CD1c-positive myeloid dendritic cell (primary cell): ENCODE results near the gene ARL15.

Experiments used
- DNase-seq: peaks from one replicate; pipeline ENCODE4 v3.0.0-alpha.2; 2016; ENCODE audit errors: extremely low spot score

ARL15 gene

GRCh38 chr5:54251981-54252380 is 58.4 kb downstream of the ARL15 start:
- no peak for DNase-seq

GRCh38 chr5:54249210-54250028 is 61.0 kb downstream of the ARL15 start:
- peak; percentile 45 for DNase-seq

- DNase-seq = no peak
These were observed 63.1 kb downstream of the ARL15 start for GRCh38 chr5:54247226-54247625.

- DNase-seq = peak; percentile 52
These were observed 66.8 kb downstream of the ARL15 start for GRCh38 chr5:54243483-54244080.

GRCh38 chr5:54242297-54242696 is 68.1 kb downstream of the ARL15 start:
- no peak for DNase-seq

GRCh38 chr5:54234304-54234933 is 76.0 kb downstream of the ARL15 start:
- peak; percentile 4 for DNase-seq

- DNase-seq = no peak
These were observed 79.3 kb downstream of the ARL15 start for GRCh38 chr5:54230936-54231685.

- DNase-seq = peak; percentile 62
These were observed 81.2 kb downstream of the ARL15 start for GRCh38 chr5:54229041-54229780.

GRCh38 chr5:54227759-54228158 is 82.6 kb downstream of the ARL15 start:
- DNase-seq = no peak

GRCh38 chr5:54227109-54227508 is 83.3 kb downstream of the ARL15 start:
- no peak for DNase-seq

- no peak for DNase-seq
These were observed 84.2 kb downstream of the ARL15 start for GRCh38 chr5:54226215-54226614.

GRCh38 chr5:54224103-54224826 is 86.1 kb downstream of the ARL15 start:
- no peak for DNase-seq

- DNase-seq = no peak
These were observed 88.0 kb downstream of the ARL15 start for GRCh38 chr5:54222336-54222735.

- no peak for DNase-seq
These were observed 89.2 kb downstream of the ARL15 start for GRCh38 chr5:54221135-54221534.

GRCh38 chr5:54220230-54221040 is 89.9 kb downstream of the ARL15 start:
- DNase-seq = no peak

- DNase-seq = peak; percentile 66
These were observed 92.4 kb downstream of the ARL15 start for GRCh38 chr5:54217826-54218503.

- DNase-seq = no peak
These were observed 95.1 kb downstream of the ARL15 start for GRCh38 chr5:54215233-54215736.

GRCh38 chr5:54214722-54215121 is 95.7 kb downstream of the ARL15 start:
- no peak for DNase-seq

- DNase-seq = no peak
These were observed 98.0 kb downstream of the ARL15 start for GRCh38 chr5:54212331-54212730.
